NCI-H1436 treated with DMSO at 0.1 percent for 48 hours (cell line): Measurements from ENCODE around the gene SRSF7.
"Not testable (repeated sequence)": the region's sequence is repeated elsewhere in the genome, so short reads cannot be mapped to it uniquely, and the experiment has no call there.

ENCODE experiments used
- DNase-seq: peaks from one replicate; lab custom pipeline; 2025; lab: John Stamatoyannopoulos, UW

Gene SRSF7

GRCh38 chr2:38754049-38754448 lies 2.9 kb upstream of the SRSF7 start:
- DNase-seq, result no peak

- no peak for DNase-seq
Observed at GRCh38 chr2:38751596-38752410, 642 bp upstream of the SRSF7 start.

- no peak for DNase-seq
Observed at GRCh38 chr2:38750011-38750890, 910 bp downstream of the SRSF7 start.

- no peak for DNase-seq
Observed at GRCh38 chr2:38748943-38749804, 2.0 kb downstream of the SRSF7 start.

GRCh38 chr2:38748391-38748790 lies 2.8 kb downstream of the SRSF7 start:
- no peak for DNase-seq

- no peak for DNase-seq
Observed at GRCh38 chr2:38747819-38748218, 3.3 kb downstream of the SRSF7 start.

GRCh38 chr2:38747007-38747424 lies 4.1 kb downstream of the SRSF7 start:
- DNase-seq, result no peak

- no peak for DNase-seq
Observed at GRCh38 chr2:38745267-38745666, 5.9 kb downstream of the SRSF7 start.

- no peak for DNase-seq
Observed at GRCh38 chr2:38744399-38744780, 6.8 kb downstream of the SRSF7 start.

GRCh38 chr2:38743672-38744398 lies 7.3 kb downstream of the SRSF7 start:
- no peak for DNase-seq

- DNase-seq, result no peak
Observed at GRCh38 chr2:38742797-38743559, 8.2 kb downstream of the SRSF7 start.

- DNase-seq, result no peak
Observed at GRCh38 chr2:38740851-38741731, 10.1 kb downstream of the SRSF7 start.

GRCh38 chr2:38739524-38739923 lies 11.6 kb downstream of the SRSF7 start:
- no peak for DNase-seq

GRCh38 chr2:38737925-38738324 lies 13.2 kb downstream of the SRSF7 start:
- no peak for DNase-seq

- not testable (repeated sequence) for DNase-seq
Observed at GRCh38 chr2:38737000-38737698, 14.0 kb downstream of the SRSF7 start.

GRCh38 chr2:38735999-38736320 lies 15.2 kb downstream of the SRSF7 start:
- DNase-seq, result no peak

GRCh38 chr2:38734299-38735058 lies 16.7 kb downstream of the SRSF7 start:
- no peak for DNase-seq

GRCh38 chr2:38733300-38733971 lies 17.7 kb downstream of the SRSF7 start:
- DNase-seq, result no peak
